ENCODE data around the gene THTPA.
A peak's percentile ranks its signal among the peaks of the same experiment; 100 is the strongest.

Gene THTPA

GRCh38 chr14:23570806-23571483 lies 14.9 kb downstream of the THTPA start:
- H4K91ac ChIP-seq (ENCODE audit: low read depth, low read length, poor library complexity), result no peak overlapping the region
- no peak overlapping the region for H2BK12ac ChIP-seq (ENCODE audit: low read length)
- DNase-seq (ENCODE audit: low spot score), result no peak
- H3K27ac ChIP-seq (replicated peaks; ENCODE audit: low read length), result no peak overlapping the region
- H3K23ac ChIP-seq (ENCODE audit: low read depth, low read length, poor library complexity), result no peak overlapping the region
- H2AK5ac ChIP-seq (ENCODE audit: low read depth, low read length), result peak overlapping the region; percentile 29
- H3K4me3 ChIP-seq (ENCODE audit: low read length in 2 of 2), result no peak overlapping the region
- no peak overlapping the region for H3K14ac ChIP-seq (ENCODE audit: low read length)
- H2AFZ ChIP-seq (ENCODE audit: low read length), result no peak overlapping the region
- WGBS, 2 donors (ENCODE audit: extremely low coverage in 2 of 2, insufficient read length in 2 of 2, insufficient replicate concordance in 1 of 2), result no CpG with 5 or more reads among the region's 23 CpGs
- H4K8ac ChIP-seq (ENCODE audit: low read depth, low read length), result no peak overlapping the region
- H3K4me1 ChIP-seq (ENCODE audit: control insufficient read depth in 2 of 2, insufficient read depth in 1 of 2, low read depth in 1 of 2, low read length in 2 of 2), result peaks cover 14% of the 10 kb centered on the region in 2 donors
- H3K18ac ChIP-seq (ENCODE audit: low read length), result peak overlapping the region; percentile 16
- no peak overlapping the region for H2BK120ac ChIP-seq (ENCODE audit: low read depth, low read length)
- no peak overlapping the region for H3K4ac ChIP-seq (ENCODE audit: low read length)
- H3K36me3 ChIP-seq (replicated peaks in 1 of 2; ENCODE audit: control insufficient read depth in 2 of 2, insufficient read depth in 2 of 2, low read length in 2 of 2), result peaks cover 0 to 4% of the 10 kb centered on the region in 2 donors
- no peaks in the 10 kb centered on the region for H3K79me1 ChIP-seq (ENCODE audit: low read depth, low read length)
- H3K27me3 ChIP-seq (ENCODE audit: control insufficient read depth in 3 of 3, insufficient read depth in 3 of 3, low read depth in 1 of 3, low read length in 3 of 3), result peaks cover 7 to 80% (median 11%) of the 10 kb centered on the region in 3 experiments
- no peak overlapping the region for H2BK15ac ChIP-seq (ENCODE audit: low read length)
- no peak overlapping the region for H3K9ac ChIP-seq (ENCODE audit: low read depth, low read length, poor library complexity)
- H3K4me2 ChIP-seq (ENCODE audit: insufficient read depth, low read length, poor library complexity, severe bottlenecking), result no peak overlapping the region
- H3K9me3 ChIP-seq (replicated peaks in 1 of 2; ENCODE audit: control insufficient read depth in 2 of 2, insufficient read depth in 1 of 2, low read depth in 1 of 2, low read length in 2 of 2), result no peaks in the 10 kb centered on the region
- H2BK5ac ChIP-seq (ENCODE audit: low read length), result no peak overlapping the region

GRCh38 chr14:23571701-23572523 lies 15.8 kb downstream of the THTPA start:
- H3K27ac ChIP-seq (replicated peaks; ENCODE audit: low read length), result no peak overlapping the region
- peaks cover 12 to 18% of the 10 kb centered on the region in 2 donors for H3K4me1 ChIP-seq (ENCODE audit: control insufficient read depth in 2 of 2, insufficient read depth in 1 of 2, low read depth in 1 of 2, low read length in 2 of 2)
- H2AK5ac ChIP-seq (ENCODE audit: low read depth, low read length), result no peak overlapping the region
- H2BK15ac ChIP-seq (ENCODE audit: low read length), result no peak overlapping the region
- no peak overlapping the region for H2BK12ac ChIP-seq (ENCODE audit: low read length)
- DNase-seq (ENCODE audit: low spot score), result no peak
- H2AFZ ChIP-seq (ENCODE audit: low read length), result no peak overlapping the region
- no peaks in the 10 kb centered on the region for H3K9me3 ChIP-seq (replicated peaks in 1 of 2; ENCODE audit: control insufficient read depth in 2 of 2, insufficient read depth in 1 of 2, low read depth in 1 of 2, low read length in 2 of 2)
- no peak overlapping the region for H3K18ac ChIP-seq (ENCODE audit: low read length)
- no peak overlapping the region for H4K8ac ChIP-seq (ENCODE audit: low read depth, low read length)
- no peak overlapping the region for H2BK120ac ChIP-seq (ENCODE audit: low read depth, low read length)
- H3K27me3 ChIP-seq (ENCODE audit: control insufficient read depth in 3 of 3, insufficient read depth in 3 of 3, low read depth in 1 of 3, low read length in 3 of 3), result peaks cover 16 to 80% (median 21%) of the 10 kb centered on the region in 3 experiments
- no peak overlapping the region for H2BK5ac ChIP-seq (ENCODE audit: low read length)
- no peak overlapping the region for H3K14ac ChIP-seq (ENCODE audit: low read length)
- WGBS, 2 donors (ENCODE audit: extremely low coverage in 2 of 2, insufficient read length in 2 of 2, insufficient replicate concordance in 1 of 2), result no CpG with 5 or more reads among the region's 14 CpGs
- H3K23ac ChIP-seq (ENCODE audit: low read depth, low read length, poor library complexity), result no peak overlapping the region
- H3K4me2 ChIP-seq (ENCODE audit: insufficient read depth, low read length, poor library complexity, severe bottlenecking), result no peak overlapping the region
- H3K4me3 ChIP-seq (ENCODE audit: low read length in 2 of 2), result no peak overlapping the region
- no peaks in the 10 kb centered on the region for H3K79me1 ChIP-seq (ENCODE audit: low read depth, low read length)
- H3K9ac ChIP-seq (ENCODE audit: low read depth, low read length, poor library complexity), result no peak overlapping the region
- H3K4ac ChIP-seq (ENCODE audit: low read length), result no peak overlapping the region
- H4K91ac ChIP-seq (ENCODE audit: low read depth, low read length, poor library complexity), result no peak overlapping the region
- H3K36me3 ChIP-seq (replicated peaks in 1 of 2; ENCODE audit: control insufficient read depth in 2 of 2, insufficient read depth in 2 of 2, low read length in 2 of 2), result peaks cover 0 to 4% of the 10 kb centered on the region in 2 donors

GRCh38 chr14:23572524-23572828 lies 16.4 kb downstream of the THTPA start:
- no peak overlapping the region for H4K91ac ChIP-seq (ENCODE audit: low read depth, low read length, poor library complexity)
- H3K27ac ChIP-seq (replicated peaks; ENCODE audit: low read length), result no peak overlapping the region
- no peak overlapping the region for H3K14ac ChIP-seq (ENCODE audit: low read length)
- H3K23ac ChIP-seq (ENCODE audit: low read depth, low read length, poor library complexity), result no peak overlapping the region
- H3K4ac ChIP-seq (ENCODE audit: low read length), result no peak overlapping the region
- no peak for DNase-seq (ENCODE audit: low spot score)
- no peak overlapping the region for H3K9ac ChIP-seq (ENCODE audit: low read depth, low read length, poor library complexity)
- H3K4me1 ChIP-seq (ENCODE audit: control insufficient read depth in 2 of 2, insufficient read depth in 1 of 2, low read depth in 1 of 2, low read length in 2 of 2), result peaks cover 11 to 18% of the 10 kb centered on the region in 2 donors
- no CpG with 5 or more reads among the region's 4 CpGs for WGBS, 2 donors (ENCODE audit: extremely low coverage in 2 of 2, insufficient read length in 2 of 2, insufficient replicate concordance in 1 of 2)
- H2BK15ac ChIP-seq (ENCODE audit: low read length), result no peak overlapping the region
- H3K9me3 ChIP-seq (replicated peaks in 1 of 2; ENCODE audit: control insufficient read depth in 2 of 2, insufficient read depth in 1 of 2, low read depth in 1 of 2, low read length in 2 of 2), result no peaks in the 10 kb centered on the region
- no peak overlapping the region for H3K4me2 ChIP-seq (ENCODE audit: insufficient read depth, low read length, poor library complexity, severe bottlenecking)
- no peak overlapping the region for H2BK120ac ChIP-seq (ENCODE audit: low read depth, low read length)
- H3K27me3 ChIP-seq (ENCODE audit: control insufficient read depth in 3 of 3, insufficient read depth in 3 of 3, low read depth in 1 of 3, low read length in 3 of 3), result peaks cover 19 to 78% (median 26%) of the 10 kb centered on the region in 3 experiments
- H3K79me1 ChIP-seq (ENCODE audit: low read depth, low read length), result peaks cover 3% of the 10 kb centered on the region
- H2BK12ac ChIP-seq (ENCODE audit: low read length), result no peak overlapping the region
- H2BK5ac ChIP-seq (ENCODE audit: low read length), result no peak overlapping the region
- H3K18ac ChIP-seq (ENCODE audit: low read length), result no peak overlapping the region
- H2AFZ ChIP-seq (ENCODE audit: low read length), result peak overlapping the region; percentile 14
- peaks cover 0 to 4% of the 10 kb centered on the region in 2 donors for H3K36me3 ChIP-seq (replicated peaks in 1 of 2; ENCODE audit: control insufficient read depth in 2 of 2, insufficient read depth in 2 of 2, low read length in 2 of 2)
- H2AK5ac ChIP-seq (ENCODE audit: low read depth, low read length), result no peak overlapping the region
- no peak overlapping the region for H4K8ac ChIP-seq (ENCODE audit: low read depth, low read length)
- no peak overlapping the region for H3K4me3 ChIP-seq (ENCODE audit: low read length in 2 of 2)

GRCh38 chr14:23572836-23573235 lies 16.8 kb downstream of the THTPA start:
- no peak overlapping the region for H3K4me2 ChIP-seq (ENCODE audit: insufficient read depth, low read length, poor library complexity, severe bottlenecking)
- no peak overlapping the region for H2BK120ac ChIP-seq (ENCODE audit: low read depth, low read length)
- peaks cover 9 to 18% of the 10 kb centered on the region in 2 donors for H3K4me1 ChIP-seq (ENCODE audit: control insufficient read depth in 2 of 2, insufficient read depth in 1 of 2, low read depth in 1 of 2, low read length in 2 of 2)
- no peak overlapping the region for H2BK15ac ChIP-seq (ENCODE audit: low read length)
- peaks cover 3% of the 10 kb centered on the region for H3K79me1 ChIP-seq (ENCODE audit: low read depth, low read length)
- peaks cover 0 to 4% of the 10 kb centered on the region in 2 donors for H3K36me3 ChIP-seq (replicated peaks in 1 of 2; ENCODE audit: control insufficient read depth in 2 of 2, insufficient read depth in 2 of 2, low read length in 2 of 2)
- H2BK12ac ChIP-seq (ENCODE audit: low read length), result no peak overlapping the region
- H3K9me3 ChIP-seq (replicated peaks in 1 of 2; ENCODE audit: control insufficient read depth in 2 of 2, insufficient read depth in 1 of 2, low read depth in 1 of 2, low read length in 2 of 2), result no peaks in the 10 kb centered on the region
- no peak overlapping the region for H4K91ac ChIP-seq (ENCODE audit: low read depth, low read length, poor library complexity)
- H3K4ac ChIP-seq (ENCODE audit: low read length), result no peak overlapping the region
- H4K8ac ChIP-seq (ENCODE audit: low read depth, low read length), result no peak overlapping the region
- H3K27me3 ChIP-seq (ENCODE audit: control insufficient read depth in 3 of 3, insufficient read depth in 3 of 3, low read depth in 1 of 3, low read length in 3 of 3), result peaks cover 19 to 78% (median 29%) of the 10 kb centered on the region in 3 experiments
- peak overlapping the region; percentile 14 for H2AFZ ChIP-seq (ENCODE audit: low read length)
- H3K18ac ChIP-seq (ENCODE audit: low read length), result no peak overlapping the region
- no peak overlapping the region for H3K9ac ChIP-seq (ENCODE audit: low read depth, low read length, poor library complexity)
- no peak overlapping the region for H3K23ac ChIP-seq (ENCODE audit: low read depth, low read length, poor library complexity)
- no peak overlapping the region for H3K4me3 ChIP-seq (ENCODE audit: low read length in 2 of 2)
- H2BK5ac ChIP-seq (ENCODE audit: low read length), result no peak overlapping the region
- H3K27ac ChIP-seq (replicated peaks; ENCODE audit: low read length), result no peak overlapping the region
- no peak for DNase-seq (ENCODE audit: low spot score)
- no CpG with 5 or more reads among the region's 4 CpGs for WGBS, 2 donors (ENCODE audit: extremely low coverage in 2 of 2, insufficient read length in 2 of 2, insufficient replicate concordance in 1 of 2)
- H3K14ac ChIP-seq (ENCODE audit: low read length), result no peak overlapping the region
- H2AK5ac ChIP-seq (ENCODE audit: low read depth, low read length), result no peak overlapping the region
